A549 (cell line): ENCODE measurements around the gene DSP. TPM values are rescaled to one million over a fixed set of nuclear protein-coding genes. Genes with fewer than 3 reads are reported as not detected.

Source experiments
- ATAC-seq, 2 experiments: fragments of 200-7000 bp in 1 of 2; fragments of >200 bp in 1 of 2; cut with Nextera tagmentation in 1 of 2; cut with Tn5 transposase in 1 of 2; 3 replicates each; pipeline versions ENCODE4 v1.8.0 to v1.9.1; 2018 to 2020; ENCODE audit warnings: mild to moderate bottlenecking in 1 of 2, moderate library complexity in 1 of 2
- CTCF ChIA-PET: fragments of 300-600 bp; sonication (Branson Sonifier 250); formaldehyde crosslinking; extraction: SDS; loops from one replicate; lab custom pipeline; 2021; ENCODE audit warnings: antibody characterized with exemption, inconsistent platforms; lab: Yijun Ruan, JAX
- POLR2A ChIA-PET: fragments of 350-600 bp; formaldehyde crosslinking; extraction: SDS; loops from one replicate; lab custom pipeline; 2021; ENCODE audit warnings: antibody characterized with exemption, inconsistent platforms; lab: Yijun Ruan, JAX
- DNase-seq, 2 experiments: peaks; one replicate each; pipeline versions ENCODE4 v3.0.0 to v3.0.0-alpha.2; 2011 to 2016; ENCODE audit warnings: low read depth in 1 of 2, low spot score in 1 of 2
- FAIRE-seq: peaks from 2 replicates; lab custom pipeline; 2011; peaks lifted over from hg19 to GRCh38; lab: Jason Lieb, UNC
- H3K27ac ChIP-seq, 2 experiments: fragments of >200 bp; sonication (Bioruptor Twin); formaldehyde crosslinking; 3 replicates each; pipeline ENCODE4 v1.5.1; 2016 to 2017
- H3K4me1 ChIP-seq: fragments of >200 bp; sonication (Bioruptor Twin); formaldehyde crosslinking; 3 replicates; pipeline ENCODE4 v1.6.1; 2016
- H3K4me2 ChIP-seq: fragments of >200 bp; sonication (Bioruptor Twin); formaldehyde crosslinking; 3 replicates; pipeline ENCODE4 v1.6.1; 2016
- H3K4me3 ChIP-seq: fragments of >200 bp; sonication (Bioruptor Twin); formaldehyde crosslinking; 3 replicates; pipeline ENCODE4 v1.5.1; 2016
- H3K9me3 ChIP-seq: fragments of >200 bp; sonication (Bioruptor Twin); formaldehyde crosslinking; 3 replicates; pipeline ENCODE4 v1.6.1; 2016
- ATOH8 ChIP-seq: fragments of 250-450 bp; sonication (Bioruptor Pico); IDR thresholded peaks from 2 replicates; pipeline ENCODE4 v1.5.0; 2020; ENCODE audit warnings: low read depth, mild to moderate bottlenecking, moderate library complexity
- CBX8 ChIP-seq: fragments of 200-600 bp; sonication (generic); IDR thresholded peaks from 2 replicates; pipeline ENCODE4 v1.6.1; 2016
- CHD2 ChIP-seq: fragments of 150-350 bp; IDR thresholded peaks from 2 replicates; pipeline ENCODE4 v1.6.1; 2014; ENCODE audit warnings: low read length; ENCODE audit not compliant: partially characterized antibody
- CHD4 ChIP-seq: fragments of 200-600 bp; sonication (generic); IDR thresholded peaks from 2 replicates; pipeline ENCODE4 v1.6.1; 2016; ENCODE audit warnings: antibody characterized with exemption, mild to moderate bottlenecking, borderline replicate concordance
- ELK1 ChIP-seq: fragments of 150-350 bp; IDR thresholded peaks from 2 replicates; pipeline ENCODE4 v1.6.1; 2014; ENCODE audit warnings: low read depth, mild to moderate bottlenecking, low read length
- EP300 ChIP-seq, 2 experiments: fragments of >200 bp; sonication (Bioruptor Twin); formaldehyde crosslinking; IDR thresholded peaks; 2 replicates in 1 of 2; 3 replicates in 1 of 2; pipeline ENCODE4 v1.6.1; 2016 to 2017
- ESRRA ChIP-seq: fragments of 150-350 bp; IDR thresholded peaks from 2 replicates; pipeline ENCODE4 v1.6.1; 2014; ENCODE audit warnings: mild to moderate bottlenecking, low read length, borderline replicate concordance
- HEYL ChIP-seq: fragments of 250-450 bp; sonication (Bioruptor Pico); IDR thresholded peaks from 2 replicates; pipeline ENCODE4 v1.8.0; 2021; ENCODE audit warnings: mild to moderate bottlenecking, moderate library complexity
- HOXA7 ChIP-seq: fragments of 250-450 bp; sonication (Bioruptor Pico); IDR thresholded peaks from 2 replicates; pipeline ENCODE4 v1.5.0; 2020; ENCODE audit warnings: mild to moderate bottlenecking, moderate library complexity
- HOXB13 ChIP-seq: fragments of 250-450 bp; sonication (Bioruptor Pico); IDR thresholded peaks from 2 replicates; pipeline ENCODE4 v1.5.0; 2020; ENCODE audit warnings: low read depth, mild to moderate bottlenecking, moderate library complexity
- HOXB5 ChIP-seq: fragments of 250-450 bp; sonication (Bioruptor Pico); IDR thresholded peaks from 2 replicates; pipeline ENCODE4 v1.5.0; 2020; ENCODE audit warnings: mild to moderate bottlenecking, moderate library complexity
- KDM5A ChIP-seq: fragments of 200-600 bp; sonication (generic); IDR thresholded peaks from 2 replicates; pipeline ENCODE4 v1.6.1; 2016; ENCODE audit warnings: antibody characterized with exemption, mild to moderate bottlenecking
- MAFK ChIP-seq: fragments of 450-650 bp; IDR thresholded peaks from 2 replicates; pipeline ENCODE4 v1.6.1; 2014; ENCODE audit not compliant: partially characterized antibody
- MYC ChIP-seq: IDR thresholded peaks from 2 replicates; pipeline ENCODE4 v1.6.1; 2012; ENCODE audit warnings: mild to moderate bottlenecking, inconsistent platforms, low read length, improper control_type of control experiment, borderline replicate concordance
- PBX3 ChIP-seq: IDR thresholded peaks from 2 replicates; pipeline ENCODE4 v1.6.1; 2012
- REST ChIP-seq: fragments of 200-600 bp; sonication (generic); IDR thresholded peaks from 2 replicates; pipeline ENCODE4 v1.6.1; 2016; ENCODE audit warnings: antibody characterized with exemption, mild to moderate bottlenecking, moderate library complexity
- RFX5 ChIP-seq: fragments of 450-650 bp; IDR thresholded peaks from 2 replicates; pipeline ENCODE4 v1.7.1; 2014; ENCODE audit warnings: antibody characterized with exemption, mild to moderate bottlenecking, moderate library complexity
- RNF2 ChIP-seq: fragments of 200-600 bp; sonication (generic); IDR thresholded peaks from 2 replicates; pipeline ENCODE4 v1.6.1; 2016; ENCODE audit warnings: low read depth, mild to moderate bottlenecking, antibody characterized with exemption, moderate library complexity, borderline replicate concordance
- SREBF2 ChIP-seq: fragments of 450-650 bp; IDR thresholded peaks from 2 replicates; pipeline ENCODE4 v1.6.1; 2014; ENCODE audit warnings: mild to moderate bottlenecking, moderate library complexity
- USF2 ChIP-seq: fragments of 450-650 bp; IDR thresholded peaks from 2 replicates; pipeline ENCODE4 v1.6.1; 2014; ENCODE audit warnings: antibody characterized with exemption
- WGBS: methylation state at CpG from one replicate; pipeline ENCODE4 v1.1.6; 2017; ENCODE audit errors: missing lambda C conversion rate; 5-methylcytosine and 5-hydroxymethylcytosine counted together
- polyA plus RNA-seq, 4 experiments: library from polyadenylated mRNA; depleted of rRNA in 3 of 4; stranded (reverse); fragments of >200 nt; fragmentation: RNase III in 1 of 4; extraction: RNeasy Plus Mini Kit Qiagen cat#74134 plus additional on column Dnase treatment in 1 of 4; gene quantifications; 2 replicates in 3 of 4; 3 replicates in 1 of 4; pipeline ENCODE4 v1.2.3, GENCODE V29; 2011 to 2017

Gene DSP
- polyA plus RNA-seq, 2 of the 4 experiments (the other 2 are of a cell fraction): 15.2 to 34.1 TPM

GRCh38 chr6:7574500-7574899 is 33.0 kb downstream of the DSP start:
- Histone ChIP-seq H3K4me3 (no peak overlapping the region), H3K9me3 (no peaks in the 10 kb centered on the region), H3K27ac (no peak overlapping the region), H3K4me2 (no peak overlapping the region), H3K4me1 (no peaks in the 10 kb centered on the region)
- WGBS: 96% methylated on average over 2 of the region's 2 CpGs
- POLR2A ChIA-PET: no interaction called here
- CTCF ChIA-PET: no interaction called here
- TF ChIP-seq CHD2: no peak
- TF ChIP-seq RNF2: no peak
- TF ChIP-seq CBX8: no peak
- TF ChIP-seq HOXB13 (CRISPR knock-in tag): no peak
- TF ChIP-seq HOXB5 (CRISPR knock-in tag): no peak
- no peak for TF ChIP-seq EP300 (IDR thresholded peaks at IDR 0.05)
- TF ChIP-seq ELK1: no peak
- TF ChIP-seq RFX5: no peak
- no peak for TF ChIP-seq MAFK
- no peak for TF ChIP-seq CHD4
- no peak for TF ChIP-seq USF2
- no peak for TF ChIP-seq REST
- FAIRE-seq: no peak
- ATAC-seq: no peak
- DNase-seq: no peak

- 21% methylated on average over 2 of the region's 2 CpGs for WGBS
- FAIRE-seq (no peak), DNase-seq (no peak), ATAC-seq (no peak)
- peaks cover 10% of the 10 kb centered on the region for H3K4me1 ChIP-seq
- H3K4me3 ChIP-seq: no peak overlapping the region
- no peaks in the 10 kb centered on the region for H3K9me3 ChIP-seq
- no peak overlapping the region for H3K27ac ChIP-seq
- H3K4me2 ChIP-seq: no peak overlapping the region
- POLR2A ChIA-PET: no interaction called here
- CTCF ChIA-PET: no interaction called here
- no peak for TF ChIP-seq MYC
These were observed 37.0 kb downstream of the DSP start for GRCh38 chr6:7578516-7578915.

- no peak for DNase-seq
- Histone ChIP-seq H3K4me2 (no peak overlapping the region), H3K27ac (no peak overlapping the region), H3K9me3 (no peaks in the 10 kb centered on the region), H3K4me1 (peaks cover 10% of the 10 kb centered on the region), H3K4me3 (no peak overlapping the region)
- 85% methylated on average over 2 of the region's 2 CpGs for WGBS
- ChIA-PET POLR2A (no interaction called here), CTCF (interaction anchor here (0.9 kb wide), 1 partner anchor 303 kb away, joined by 3 read pairs; no protein-coding TSS in a partner anchor)
- FAIRE-seq: no peak
- TF ChIP-seq HEYL (CRISPR knock-in tag) (no peak), KDM5A (no peak), ESRRA (no peak), ATOH8 (CRISPR knock-in tag) (no peak), SREBF2 (no peak), PBX3 (no peak), RNF2 (no peak), HOXA7 (no peak), HOXB13 (CRISPR knock-in tag) (no peak)
- no peak for ATAC-seq
These were observed 37.5 kb downstream of the DSP start for GRCh38 chr6:7578931-7579330.
